IMR-90 (cell line): ENCODE data around the gene SLC23A2. TPM values are rescaled to one million over a fixed set of nuclear protein-coding genes. Genes with fewer than 3 reads are reported as not detected.

Source experiments
- ATAC-seq: fragments of 200-7000 bp; cut with Tn5 transposase; 2 replicates; pipeline ENCODE4 v1.9.1; 2020; ENCODE audit warnings: low read depth, mild to moderate bottlenecking, moderate library complexity
- BruUV-seq: library from RNA; stranded (reverse); fragments of 400-500 nt; replicated peaks from 2 replicates; lab custom pipeline; 2021; lab: Mats Ljungman, UMichigan
- CTCF ChIA-PET: fragments of 300-600 bp; formaldehyde crosslinking; extraction: SDS; loops from one replicate; lab custom pipeline; 2021; ENCODE audit warnings: antibody characterized with exemption; lab: Yijun Ruan, JAX
- POLR2A ChIA-PET: fragments of 300-600 bp; sonication (Branson Sonifier 250); formaldehyde crosslinking; loops from one replicate; lab custom pipeline; 2022; ENCODE audit warnings: antibody characterized with exemption; ENCODE audit not compliant: unreplicated experiment; lab: Charles Lee
- DNase-seq: peaks from one replicate; pipeline ENCODE4 v3.0.0; 2013
- H2AFZ ChIP-seq: replicated peaks from 2 replicates; pipeline ENCODE3; 2013; ENCODE audit warnings: low read length, mild to moderate bottlenecking; ENCODE audit not compliant: poor library complexity
- H2AK5ac ChIP-seq: 2 replicates; pipeline ENCODE4 v1.6.1; 2013; ENCODE audit warnings: low read depth, low read length, inconsistent platforms
- H2AK9ac ChIP-seq: replicated peaks from 2 replicates; pipeline ENCODE3; 2013; ENCODE audit warnings: mild to moderate bottlenecking, low read depth, low read length, moderate library complexity; ENCODE audit not compliant: poor library complexity
- H2BK120ac ChIP-seq: 2 replicates; pipeline ENCODE4 v1.6.1; 2013; ENCODE audit warnings: low read depth, low read length, inconsistent platforms
- H2BK15ac ChIP-seq: 3 replicates; pipeline ENCODE4 v1.6.1; 2013; ENCODE audit warnings: low read depth, low read length, inconsistent platforms
- H2BK20ac ChIP-seq: 2 replicates; pipeline ENCODE4 v1.6.1; 2013; ENCODE audit warnings: low read depth, mild to moderate bottlenecking, inconsistent platforms, low read length, moderate library complexity
- H2BK5ac ChIP-seq: 2 replicates; pipeline ENCODE4 v1.6.1; 2013; ENCODE audit warnings: mild to moderate bottlenecking, low read depth, low read length, inconsistent platforms; ENCODE audit not compliant: poor library complexity, severe bottlenecking
- H3K14ac ChIP-seq: replicated peaks from 2 replicates; pipeline ENCODE4 v1.6.1; 2013; ENCODE audit warnings: low read depth, low read length, inconsistent platforms
- H3K18ac ChIP-seq: 2 replicates; pipeline ENCODE4 v1.6.1; 2013; ENCODE audit warnings: low read depth, low read length, control low read depth
- H3K23ac ChIP-seq: 2 replicates; pipeline ENCODE4 v1.6.1; 2013; ENCODE audit warnings: low read depth, low read length, inconsistent platforms
- H3K27ac ChIP-seq: 2 replicates; pipeline ENCODE4 v1.5.1; 2013; ENCODE audit warnings: mild to moderate bottlenecking, control low read depth, low read length; ENCODE audit not compliant: insufficient read depth
- H3K27me3 ChIP-seq: 2 replicates; pipeline ENCODE4 v1.6.1; 2013; ENCODE audit warnings: low read length; ENCODE audit not compliant: control insufficient read depth, insufficient read depth
- H3K36me3 ChIP-seq: 2 replicates; pipeline ENCODE4 v1.6.1; 2013; ENCODE audit warnings: low read length, mixed read lengths; ENCODE audit not compliant: control insufficient read depth, insufficient read depth
- H3K4ac ChIP-seq: 2 replicates; pipeline ENCODE4 v1.6.1; 2013; ENCODE audit warnings: low read depth, low read length, inconsistent platforms
- H3K4me1 ChIP-seq: 2 replicates; pipeline ENCODE4 v1.6.1; 2013; ENCODE audit warnings: low read length, mixed read lengths; ENCODE audit not compliant: control insufficient read depth, insufficient read depth
- H3K4me2 ChIP-seq: 2 replicates; pipeline ENCODE4 v1.6.1; 2013; ENCODE audit warnings: low read depth, mild to moderate bottlenecking, control low read depth, low read length, moderate library complexity
- H3K4me3 ChIP-seq: 2 replicates; pipeline ENCODE4 v1.5.1; 2013; ENCODE audit warnings: low read depth, mild to moderate bottlenecking, control low read depth, low read length, moderate library complexity; ENCODE audit not compliant: insufficient read depth
- H3K56ac ChIP-seq: 2 replicates; pipeline ENCODE4 v1.6.1; 2013; ENCODE audit warnings: low read length, inconsistent platforms; ENCODE audit not compliant: insufficient read depth; ENCODE audit errors: extremely low read depth
- H3K79me1 ChIP-seq, 2 experiments: 2 replicates each; pipeline ENCODE4 v1.6.1; 2013; ENCODE audit warnings: low read length in 2 of 2, inconsistent platforms in 1 of 2, low read depth in 1 of 2
- H3K9ac ChIP-seq: 2 replicates; pipeline ENCODE4 v1.6.1; 2013; ENCODE audit warnings: low read depth, low read length, control low read depth
- H3K9me1 ChIP-seq: 2 replicates; pipeline ENCODE4 v1.6.1; 2013; ENCODE audit warnings: low read length, inconsistent platforms; ENCODE audit not compliant: insufficient read depth
- H3K9me3 ChIP-seq: 2 replicates; pipeline ENCODE4 v1.6.1; 2013; ENCODE audit warnings: low read length; ENCODE audit not compliant: control insufficient read depth, insufficient read depth
- H4K20me1 ChIP-seq: 2 replicates; pipeline ENCODE4 v1.6.1; 2013; ENCODE audit warnings: low read length, inconsistent platforms; ENCODE audit not compliant: insufficient read depth
- H4K5ac ChIP-seq: 2 replicates; pipeline ENCODE4 v1.6.1; 2013; ENCODE audit warnings: mild to moderate bottlenecking, low read depth, low read length, control low read depth
- H4K8ac ChIP-seq, 2 experiments: 2 replicates each; pipeline ENCODE4 v1.6.1; 2013; ENCODE audit warnings: low read depth in 2 of 2, low read length in 2 of 2, control low read depth in 1 of 2, inconsistent platforms in 1 of 2
- H4K91ac ChIP-seq: 2 replicates; pipeline ENCODE4 v1.6.1; 2013; ENCODE audit warnings: low read depth, low read length, inconsistent platforms; ENCODE audit not compliant: insufficient read depth
- BHLHE40 ChIP-seq: fragments of 150-350 bp; IDR thresholded peaks from 2 replicates; pipeline ENCODE4 v1.6.1; 2016; ENCODE audit warnings: mild to moderate bottlenecking, low read depth, low read length
- CEBPB ChIP-seq: IDR thresholded peaks from 2 replicates; pipeline ENCODE4 v1.6.1; 2012; ENCODE audit warnings: low read depth, low read length, improper control_type of control experiment
- CHD1 ChIP-seq: IDR thresholded peaks from 2 replicates; pipeline ENCODE4 v1.6.1; 2012; ENCODE audit warnings: low read depth, low read length, improper control_type of control experiment
- CTCF ChIP-seq: conservative IDR thresholded peaks from 2 replicates; pipeline ENCODE4 v1.5.1; 2012; ENCODE audit warnings: mild to moderate bottlenecking, low read depth, low read length, improper control_type of control experiment
- FOS ChIP-seq: fragments of 150-350 bp; IDR thresholded peaks from 2 replicates; pipeline ENCODE4 v1.6.1; 2016; ENCODE audit warnings: low read depth, low read length
- MAFK ChIP-seq: IDR thresholded peaks from 2 replicates; pipeline ENCODE4 v1.6.1; 2012; ENCODE audit warnings: low read depth, low read length, improper control_type of control experiment
- MAZ ChIP-seq: IDR thresholded peaks from 2 replicates; pipeline ENCODE4 v1.6.1; 2012; ENCODE audit warnings: low read depth, mild to moderate bottlenecking, low read length, improper control_type of control experiment, moderate library complexity, borderline replicate concordance
- MXI1 ChIP-seq: IDR thresholded peaks from 2 replicates; pipeline ENCODE4 v1.6.1; 2012; ENCODE audit warnings: low read depth, mild to moderate bottlenecking, low read length, moderate library complexity, borderline replicate concordance
- NFE2L2 ChIP-seq: fragments of 150-350 bp; IDR thresholded peaks from 2 replicates; pipeline ENCODE4 v1.6.1; 2016; ENCODE audit warnings: low read depth, mild to moderate bottlenecking, low read length
- POLR2A ChIP-seq: IDR thresholded peaks from 2 replicates; pipeline ENCODE4 v1.6.1; 2012; ENCODE audit warnings: mild to moderate bottlenecking, low read depth, low read length
- RAD21 ChIP-seq: IDR thresholded peaks from 2 replicates; pipeline ENCODE4 v1.6.1; 2012; ENCODE audit warnings: low read length, improper control_type of control experiment
- RCOR1 ChIP-seq: IDR thresholded peaks from 2 replicates; pipeline ENCODE4 v1.6.1; 2012; ENCODE audit warnings: mild to moderate bottlenecking, low read length, improper control_type of control experiment; ENCODE audit not compliant: insufficient replicate concordance
- RFX5 ChIP-seq: IDR thresholded peaks from 2 replicates; pipeline ENCODE4 v1.8.0; 2012; ENCODE audit warnings: low read depth, mild to moderate bottlenecking, low read length, moderate library complexity
- SMC3 ChIP-seq: fragments of 150-350 bp; IDR thresholded peaks from 2 replicates; pipeline ENCODE4 v1.6.1; 2016; ENCODE audit warnings: low read depth, mild to moderate bottlenecking, antibody characterized with exemption, low read length, moderate library complexity
- WGBS, 2 experiments: methylation state at CpG; one replicate each; pipeline versions ENCODE4 v1.1.5 to v1.1.7; 2013; ENCODE audit warnings: missing lambda C conversion rate in 2 of 2; ENCODE audit not compliant: insufficient read length in 1 of 2; ENCODE audit errors: extremely low coverage in 2 of 2; 5-methylcytosine and 5-hydroxymethylcytosine counted together
- dilution Hi-C: fragments of 300-500 bp; cut with HindIII; formaldehyde crosslinking; loops from one replicate; pipeline ENCODE4 v1.14.3; 2018; ENCODE audit warnings: low sequenced_read_pairs; ENCODE audit not compliant: unreplicated experiment
- in situ Hi-C: fragments of 300-500 bp; cut with MboI; formaldehyde crosslinking; loops from 3 replicates; pipeline ENCODE4 v1.14.3; 2019; ENCODE audit warnings: low sequenced_read_pairs, inconsistent platforms, mixed read lengths
- intact Hi-C: fragments of 100-400 bp; cut with micrococcal nuclease; formaldehyde crosslinking; loops from 2 replicates; pipeline ENCODE4 v1.10.0; 2022
- polyA plus RNA-seq, 3 experiments: library from polyadenylated mRNA; depleted of rRNA; stranded (reverse); fragments of >200 nt; gene quantifications; 2 replicates each; pipeline ENCODE4 v1.2.3, GENCODE V29; 2012; ENCODE audit warnings: low replicate concordance in 1 of 3
- total RNA-seq: library from RNA; depleted of rRNA; stranded (reverse); fragments of >200 nt; gene quantifications from 2 replicates; pipeline ENCODE4 v1.2.3, GENCODE V29; 2012
- TF ChIP-seq, protein P1 (sequence below): fragments of 150-350 bp; IDR thresholded peaks from 2 replicates; pipeline ENCODE4 v1.6.1; 2016; ENCODE audit warnings: low read depth, mild to moderate bottlenecking, low read length, moderate library complexity, borderline replicate concordance
- TF ChIP-seq, protein P2 (sequence below): fragments of 150-350 bp; IDR thresholded peaks from 2 replicates; pipeline ENCODE4 v1.6.1; 2017; ENCODE audit warnings: mild to moderate bottlenecking, antibody characterized with exemption, low read length, low read depth

The SLC23A2 gene
- total and polyA plus RNA-seq, 2 of the 4 experiments (the other 2 are of a cell fraction): 10.2 to 14.4 TPM

- no peaks in the 10 kb centered on the region for H3K27me3 ChIP-seq
- no peak overlapping the region for H3K9ac ChIP-seq
- no peak for ATAC-seq
- H4K91ac ChIP-seq: no peak overlapping the region
- no peak overlapping the region for H2AFZ ChIP-seq
- H3K4me1 ChIP-seq: peaks cover 11% of the 10 kb centered on the region
- no peak overlapping the region for H4K5ac ChIP-seq
- ChIA-PET CTCF (no interaction called here), POLR2A (no interaction called here)
- 0 out of 2 replicates have a peak, but pooled peaks cover 14% of the 10 kb centered on the region for H4K20me1 ChIP-seq
- no peak overlapping the region for H3K23ac ChIP-seq
- no peak overlapping the region for H3K27ac ChIP-seq
- H3K14ac ChIP-seq: no peak overlapping the region
- no peak overlapping the region for H2AK5ac ChIP-seq
- intact Hi-C loops: no loop called here
- BruUV-seq: no TSS peak
- H2AK9ac ChIP-seq: no peak overlapping the region
- no peak overlapping the region for H3K4me2 ChIP-seq
- no peak overlapping the region for H4K8ac ChIP-seq
- H2BK120ac ChIP-seq: no peak overlapping the region
- H3K9me1 ChIP-seq: peaks cover 31% of the 10 kb centered on the region
- H2BK20ac ChIP-seq: no peak overlapping the region
- no peaks in the 10 kb centered on the region for H3K9me3 ChIP-seq
- WGBS, 2 experiments: 100% methylated on average over 4 of the region's 16 CpGs; no CpG with 5 or more reads in 1 of the 2 experiments
- H2BK15ac ChIP-seq: no peak overlapping the region
- no peak overlapping the region for H3K56ac ChIP-seq
- H3K79me1 ChIP-seq: peaks cover 0 to 16% of the 10 kb centered on the region in 2 experiments; a peak in 1 of 4 replicates
- no peak overlapping the region for H2BK5ac ChIP-seq
- H3K4ac ChIP-seq: no peak overlapping the region
- TF ChIP-seq CTCF: no peak
- TF ChIP-seq MXI1: no peak
- no peak for TF ChIP-seq FOS
- TF ChIP-seq SMC3: no peak
- TF ChIP-seq RFX5: no peak
- no peak for TF ChIP-seq NFE2L2
- TF ChIP-seq CEBPB: no peak
- TF ChIP-seq, protein P1, sequence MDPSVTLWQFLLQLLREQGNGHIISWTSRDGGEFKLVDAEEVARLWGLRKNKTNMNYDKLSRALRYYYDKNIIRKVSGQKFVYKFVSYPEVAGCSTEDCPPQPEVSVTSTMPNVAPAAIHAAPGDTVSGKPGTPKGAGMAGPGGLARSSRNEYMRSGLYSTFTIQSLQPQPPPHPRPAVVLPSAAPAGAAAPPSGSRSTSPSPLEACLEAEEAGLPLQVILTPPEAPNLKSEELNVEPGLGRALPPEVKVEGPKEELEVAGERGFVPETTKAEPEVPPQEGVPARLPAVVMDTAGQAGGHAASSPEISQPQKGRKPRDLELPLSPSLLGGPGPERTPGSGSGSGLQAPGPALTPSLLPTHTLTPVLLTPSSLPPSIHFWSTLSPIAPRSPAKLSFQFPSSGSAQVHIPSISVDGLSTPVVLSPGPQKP: no peak
- no peak for TF ChIP-seq BHLHE40
- TF ChIP-seq, protein P2, sequence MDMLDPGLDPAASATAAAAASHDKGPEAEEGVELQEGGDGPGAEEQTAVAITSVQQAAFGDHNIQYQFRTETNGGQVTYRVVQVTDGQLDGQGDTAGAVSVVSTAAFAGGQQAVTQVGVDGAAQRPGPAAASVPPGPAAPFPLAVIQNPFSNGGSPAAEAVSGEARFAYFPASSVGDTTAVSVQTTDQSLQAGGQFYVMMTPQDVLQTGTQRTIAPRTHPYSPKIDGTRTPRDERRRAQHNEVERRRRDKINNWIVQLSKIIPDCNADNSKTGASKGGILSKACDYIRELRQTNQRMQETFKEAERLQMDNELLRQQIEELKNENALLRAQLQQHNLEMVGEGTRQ: no peak
- no peak for TF ChIP-seq RCOR1
- TF ChIP-seq MAZ: no peak
- TF ChIP-seq CHD1: no peak
- no peak for TF ChIP-seq RAD21
- TF ChIP-seq MAFK: no peak
- no peak for TF ChIP-seq POLR2A
- peaks cover 11% of the 10 kb centered on the region for H3K36me3 ChIP-seq
- in situ Hi-C loops: no loop called here
- dilution Hi-C loops: no loop called here
- H3K18ac ChIP-seq: no peak overlapping the region
- no peak overlapping the region for H3K4me3 ChIP-seq
- no peak for DNase-seq
Observed at GRCh38 chr20:4896119-4896702, 105.1 kb downstream of the SLC23A2 start.
